HG02571 (cell line): ENCODE results near the gene LAMA2.

Experiments
- ATAC-seq: cut with Tn5 transposase; IDR thresholded peaks from one replicate; pipeline ENCODE4 v1.9.1; 2021; ENCODE audit warnings: mild to moderate bottlenecking, moderate library complexity; ENCODE audit not compliant: unreplicated experiment

The LAMA2 gene

GRCh38 chr6:129417416-129418086, 534.6 kb downstream of the LAMA2 start:
- no peak for ATAC-seq

- ATAC-seq: no peak
These were observed 536.4 kb downstream of the LAMA2 start for GRCh38 chr6:129419324-129419723.

- no peak for ATAC-seq
These were observed 543.4 kb downstream of the LAMA2 start for GRCh38 chr6:129426343-129426742.

GRCh38 chr6:129429956-129430355, 547.0 kb downstream of the LAMA2 start:
- no peak for ATAC-seq

GRCh38 chr6:129432738-129433137, 549.8 kb downstream of the LAMA2 start:
- no peak for ATAC-seq

- no peak for ATAC-seq
These were observed 551.2 kb downstream of the LAMA2 start for GRCh38 chr6:129434091-129434490.

- no peak for ATAC-seq
These were observed 557.8 kb downstream of the LAMA2 start for GRCh38 chr6:129440691-129441090.

- ATAC-seq: no peak
These were observed 561.7 kb downstream of the LAMA2 start for GRCh38 chr6:129444683-129445082.

- ATAC-seq: no peak
These were observed 563.6 kb downstream of the LAMA2 start for GRCh38 chr6:129446272-129447197.

GRCh38 chr6:129447198-129447565, 564.2 kb downstream of the LAMA2 start:
- ATAC-seq: no peak

GRCh38 chr6:129448965-129449364, 566.0 kb downstream of the LAMA2 start:
- peak; percentile 100 for ATAC-seq

- no peak for ATAC-seq
These were observed 568.2 kb downstream of the LAMA2 start for GRCh38 chr6:129451187-129451586.

- no peak for ATAC-seq
These were observed 570.1 kb downstream of the LAMA2 start for GRCh38 chr6:129453073-129453472.

GRCh38 chr6:129454488-129454887, 571.5 kb downstream of the LAMA2 start:
- ATAC-seq: no peak

GRCh38 chr6:129455126-129455769, 572.3 kb downstream of the LAMA2 start:
- ATAC-seq: no peak

- no peak for ATAC-seq
These were observed 577.3 kb downstream of the LAMA2 start for GRCh38 chr6:129460221-129460620.

- no peak for ATAC-seq
These were observed 586.2 kb downstream of the LAMA2 start for GRCh38 chr6:129469070-129469662.

GRCh38 chr6:129472239-129472638, 589.3 kb downstream of the LAMA2 start:
- ATAC-seq: no peak

GRCh38 chr6:129473546-129473945, 590.6 kb downstream of the LAMA2 start:
- ATAC-seq: no peak

GRCh38 chr6:129475477-129476247, 592.7 kb downstream of the LAMA2 start:
- no peak for ATAC-seq

GRCh38 chr6:129476248-129476564, 593.3 kb downstream of the LAMA2 start:
- no peak for ATAC-seq
